ENCODE data around the gene XKRX. TPM values are rescaled to one million over a fixed set of nuclear protein-coding genes. Genes with fewer than 3 reads are reported as not detected.

The XKRX gene
- total RNA-seq, 1 experiment from 2014 or later = 1.4 TPM

GRCh38 chrX:100935767-100936166, 7.0 kb upstream of the XKRX start:
- Histone ChIP-seq H3K9me3 (ENCODE audit: insufficient read depth, low read depth) (no peaks in the 10 kb centered on the region), H3K36me3 (ENCODE audit: low read depth) (no peaks in the 10 kb centered on the region), H3K27me3 (ENCODE audit: insufficient read depth, low read depth) (no peaks in the 10 kb centered on the region), H3K9me2 (ENCODE audit: insufficient read depth) (no peaks in the 10 kb centered on the region), H3K79me2 (ENCODE audit: low read depth) (no peaks in the 10 kb centered on the region), H4K20me1 (ENCODE audit: insufficient read depth) (no peaks in the 10 kb centered on the region), H3K4me1 (replicated peaks; ENCODE audit: insufficient read depth) (no peaks in the 10 kb centered on the region), H3K27ac (no peak overlapping the region), H3K4me2 (no peak overlapping the region), H3K4me3 (no peak overlapping the region), H2AFZ (no peak overlapping the region), H3F3A (ENCODE audit: insufficient read depth, low read depth) (no peaks in the 10 kb centered on the region)
- no peak for DNase-seq
- TF ChIP-seq EZH2 (IDR thresholded peaks at IDR 0.05; ENCODE audit: low read depth) = no peak
- TF ChIP-seq, protein P1, sequence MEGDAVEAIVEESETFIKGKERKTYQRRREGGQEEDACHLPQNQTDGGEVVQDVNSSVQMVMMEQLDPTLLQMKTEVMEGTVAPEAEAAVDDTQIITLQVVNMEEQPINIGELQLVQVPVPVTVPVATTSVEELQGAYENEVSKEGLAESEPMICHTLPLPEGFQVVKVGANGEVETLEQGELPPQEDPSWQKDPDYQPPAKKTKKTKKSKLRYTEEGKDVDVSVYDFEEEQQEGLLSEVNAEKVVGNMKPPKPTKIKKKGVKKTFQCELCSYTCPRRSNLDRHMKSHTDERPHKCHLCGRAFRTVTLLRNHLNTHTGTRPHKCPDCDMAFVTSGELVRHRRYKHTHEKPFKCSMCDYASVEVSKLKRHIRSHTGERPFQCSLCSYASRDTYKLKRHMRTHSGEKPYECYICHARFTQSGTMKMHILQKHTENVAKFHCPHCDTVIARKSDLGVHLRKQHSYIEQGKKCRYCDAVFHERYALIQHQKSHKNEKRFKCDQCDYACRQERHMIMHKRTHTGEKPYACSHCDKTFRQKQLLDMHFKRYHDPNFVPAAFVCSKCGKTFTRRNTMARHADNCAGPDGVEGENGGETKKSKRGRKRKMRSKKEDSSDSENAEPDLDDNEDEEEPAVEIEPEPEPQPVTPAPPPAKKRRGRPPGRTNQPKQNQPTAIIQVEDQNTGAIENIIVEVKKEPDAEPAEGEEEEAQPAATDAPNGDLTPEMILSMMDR (conservative IDR thresholded peaks at IDR 0.05) = no peak
- intact Hi-C loops (cut with micrococcal nuclease; ENCODE audit: unreplicated experiment) = no loop called here
- BruUV-seq (replicated peaks) = no TSS peak
- ChIA-PET CTCF (no interaction called here), POLR2A (ENCODE audit: unreplicated experiment) (no interaction called here)

- Histone ChIP-seq H3K4me2 (no peak overlapping the region), H3K27me3 (ENCODE audit: insufficient read depth, low read depth) (no peaks in the 10 kb centered on the region), H3K27ac (no peak overlapping the region), H3K4me1 (replicated peaks; ENCODE audit: insufficient read depth) (peaks cover 21% of the 10 kb centered on the region), H4K20me1 (ENCODE audit: insufficient read depth) (no peaks in the 10 kb centered on the region), H3K9me2 (ENCODE audit: insufficient read depth) (no peaks in the 10 kb centered on the region), H3K4me3 (no peak overlapping the region), H2AFZ (no peak overlapping the region), H3K36me3 (ENCODE audit: low read depth) (no peaks in the 10 kb centered on the region), H3K79me2 (ENCODE audit: low read depth) (no peaks in the 10 kb centered on the region), H3K9me3 (ENCODE audit: insufficient read depth, low read depth) (no peaks in the 10 kb centered on the region), H3F3A (ENCODE audit: insufficient read depth, low read depth) (no peaks in the 10 kb centered on the region; the same call in 1 of the 2 replicates)
- no peak for TF ChIP-seq EZH2 (IDR thresholded peaks at IDR 0.05; ENCODE audit: low read depth)
- TF ChIP-seq, protein P1 (conservative IDR thresholded peaks at IDR 0.05) = no peak
- DNase-seq = no peak
- intact Hi-C loops (cut with micrococcal nuclease; ENCODE audit: unreplicated experiment) = no loop called here
- ChIA-PET POLR2A (ENCODE audit: unreplicated experiment) (no interaction called here), CTCF (no interaction called here)
- BruUV-seq (replicated peaks) = no TSS peak
These were observed 3.2 kb upstream of the XKRX start for GRCh38 chrX:100931925-100932285.

- no peaks in the 10 kb centered on the region for H3K36me3 ChIP-seq (ENCODE audit: low read depth)
- H3K4me1 ChIP-seq (replicated peaks; ENCODE audit: insufficient read depth) = peaks cover 25% of the 10 kb centered on the region
- intact Hi-C loops (cut with micrococcal nuclease; ENCODE audit: unreplicated experiment) = no loop called here
- H3K4me3 ChIP-seq = no peak overlapping the region
- H2AFZ ChIP-seq = no peak overlapping the region
- BruUV-seq (replicated peaks) = no TSS peak
- no peak overlapping the region for H3K4me2 ChIP-seq
- H3K9me3 ChIP-seq (ENCODE audit: insufficient read depth, low read depth) = no peaks in the 10 kb centered on the region
- TF ChIP-seq, protein P1 (conservative IDR thresholded peaks at IDR 0.05) = no peak
- no peak for TF ChIP-seq EZH2 (IDR thresholded peaks at IDR 0.05; ENCODE audit: low read depth)
- ChIA-PET CTCF (no interaction called here), POLR2A (ENCODE audit: unreplicated experiment) (no interaction called here)
- peaks cover 3% of the 10 kb centered on the region; the same call in 1 of the 2 replicates for H3F3A ChIP-seq (ENCODE audit: insufficient read depth, low read depth)
- no peaks in the 10 kb centered on the region for H3K79me2 ChIP-seq (ENCODE audit: low read depth)
- no peak overlapping the region for H3K27ac ChIP-seq
- no peaks in the 10 kb centered on the region for H4K20me1 ChIP-seq (ENCODE audit: insufficient read depth)
- no peaks in the 10 kb centered on the region for H3K27me3 ChIP-seq (ENCODE audit: insufficient read depth, low read depth)
- DNase-seq = no peak
- H3K9me2 ChIP-seq (ENCODE audit: insufficient read depth) = no peaks in the 10 kb centered on the region
These were observed 2.7 kb upstream of the XKRX start for GRCh38 chrX:100931218-100931924.

Measured in PC-9 (cell line).